ENCODE results near the gene MPP2.

- TF ChIP-seq CTCF (IDR thresholded peaks at IDR 0.05) (no peak), POLR2A (IDR thresholded peaks at IDR 0.05) (no peak)
These were observed 46.3 kb downstream of the MPP2 start for GRCh38 chr17:43860927-43861622.

Data from body of pancreas (tissue), 4 donors.